ENCODE data around the gene ARHGEF5. TPM values are rescaled to one million over a fixed set of nuclear protein-coding genes. Genes with fewer than 3 reads are reported as not detected.

ARHGEF5 gene
- total RNA-seq, 1 donor from 2014 or later: 10.5 TPM

GRCh38 chr7:144403102-144403501 lies 47.9 kb downstream of the ARHGEF5 start:
- no peaks in the 10 kb centered on the region for H3K27me3 ChIP-seq (ENCODE audit: control insufficient read depth, insufficient read depth, low read length)
- DNase-seq (ENCODE audit: low read depth) (no peak), FAIRE-seq (no peak)
- H3K36me3 ChIP-seq (ENCODE audit: control insufficient read depth, insufficient read depth, low read length): no peaks in the 10 kb centered on the region
- H3K4me3 ChIP-seq (ENCODE audit: low read depth, low read length): no peak overlapping the region
- TF ChIP-seq, protein P1, sequence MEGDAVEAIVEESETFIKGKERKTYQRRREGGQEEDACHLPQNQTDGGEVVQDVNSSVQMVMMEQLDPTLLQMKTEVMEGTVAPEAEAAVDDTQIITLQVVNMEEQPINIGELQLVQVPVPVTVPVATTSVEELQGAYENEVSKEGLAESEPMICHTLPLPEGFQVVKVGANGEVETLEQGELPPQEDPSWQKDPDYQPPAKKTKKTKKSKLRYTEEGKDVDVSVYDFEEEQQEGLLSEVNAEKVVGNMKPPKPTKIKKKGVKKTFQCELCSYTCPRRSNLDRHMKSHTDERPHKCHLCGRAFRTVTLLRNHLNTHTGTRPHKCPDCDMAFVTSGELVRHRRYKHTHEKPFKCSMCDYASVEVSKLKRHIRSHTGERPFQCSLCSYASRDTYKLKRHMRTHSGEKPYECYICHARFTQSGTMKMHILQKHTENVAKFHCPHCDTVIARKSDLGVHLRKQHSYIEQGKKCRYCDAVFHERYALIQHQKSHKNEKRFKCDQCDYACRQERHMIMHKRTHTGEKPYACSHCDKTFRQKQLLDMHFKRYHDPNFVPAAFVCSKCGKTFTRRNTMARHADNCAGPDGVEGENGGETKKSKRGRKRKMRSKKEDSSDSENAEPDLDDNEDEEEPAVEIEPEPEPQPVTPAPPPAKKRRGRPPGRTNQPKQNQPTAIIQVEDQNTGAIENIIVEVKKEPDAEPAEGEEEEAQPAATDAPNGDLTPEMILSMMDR (IDR thresholded peaks at IDR 0.05; ENCODE audit: insufficient read depth, low read length, severe bottlenecking): no peak

GRCh38 chr7:144403649-144404061 lies 48.5 kb downstream of the ARHGEF5 start, which contains the start of gene NOBOX:
Gene NOBOX (minus strand): TSS chr7:144403693.
- TF ChIP-seq, protein P1 (IDR thresholded peaks at IDR 0.05; ENCODE audit: insufficient read depth, low read length, severe bottlenecking): no peak
- H3K36me3 ChIP-seq (ENCODE audit: control insufficient read depth, insufficient read depth, low read length): no peaks in the 10 kb centered on the region
- no peak for DNase-seq (ENCODE audit: low read depth)
- H3K27me3 ChIP-seq (ENCODE audit: control insufficient read depth, insufficient read depth, low read length): no peaks in the 10 kb centered on the region
- FAIRE-seq: no peak
- H3K4me3 ChIP-seq (ENCODE audit: low read depth, low read length): no peak within 1 kb of the TSS

DNA sequence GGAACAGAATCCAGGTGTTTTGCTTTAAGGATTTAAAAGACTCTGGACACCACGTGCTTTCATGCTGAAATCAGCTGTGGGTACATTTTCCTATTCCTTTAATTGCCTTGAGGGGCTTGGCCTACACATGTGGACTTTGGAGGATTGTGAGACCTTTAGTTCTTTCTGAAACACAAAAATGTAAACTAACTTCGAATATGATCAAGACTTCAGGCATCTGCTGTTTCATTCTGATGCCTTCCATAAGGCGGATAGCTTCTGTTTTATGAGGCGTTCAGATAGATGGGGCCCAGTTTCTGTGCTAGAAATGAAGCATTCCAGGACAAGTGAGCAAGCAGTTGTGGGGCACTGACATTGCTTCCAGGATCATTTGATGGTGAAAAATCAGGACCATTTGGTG lies 49.7 kb downstream of the ARHGEF5 start:
- Histone ChIP-seq H3K4me3 (ENCODE audit: low read depth, low read length) (no peak overlapping the region), H3K36me3 (ENCODE audit: control insufficient read depth, insufficient read depth, low read length) (no peaks in the 10 kb centered on the region), H3K27me3 (ENCODE audit: control insufficient read depth, insufficient read depth, low read length) (no peaks in the 10 kb centered on the region)
- DNase-seq (ENCODE audit: low read depth) (no peak), FAIRE-seq (no peak)
- TF ChIP-seq, protein P1 (IDR thresholded peaks at IDR 0.05; ENCODE audit: insufficient read depth, low read length, severe bottlenecking): no peak

- Histone ChIP-seq H3K27me3 (ENCODE audit: control insufficient read depth, insufficient read depth, low read length) (no peaks in the 10 kb centered on the region), H3K4me3 (ENCODE audit: low read depth, low read length) (peak overlapping the region; percentile 16), H3K36me3 (ENCODE audit: control insufficient read depth, insufficient read depth, low read length) (no peaks in the 10 kb centered on the region)
- TF ChIP-seq, protein P1 (IDR thresholded peaks at IDR 0.05; ENCODE audit: insufficient read depth, low read length, severe bottlenecking): no peak
- FAIRE-seq: peak; percentile 87
- DNase-seq (ENCODE audit: low read depth): peak; percentile 92
These were observed 52.2 kb downstream of the ARHGEF5 start for GRCh38 chr7:144407266-144407931.

- peak overlapping the region; percentile 23 for H3K4me3 ChIP-seq (ENCODE audit: low read depth, low read length)
- peak; percentile 83 for DNase-seq (ENCODE audit: low read depth)
- no peak for FAIRE-seq
- H3K27me3 ChIP-seq (ENCODE audit: control insufficient read depth, insufficient read depth, low read length): no peaks in the 10 kb centered on the region
- TF ChIP-seq, protein P1 (IDR thresholded peaks at IDR 0.05; ENCODE audit: insufficient read depth, low read length, severe bottlenecking): no peak
- H3K36me3 ChIP-seq (ENCODE audit: control insufficient read depth, insufficient read depth, low read length): no peaks in the 10 kb centered on the region
These were observed 52.9 kb downstream of the ARHGEF5 start for GRCh38 chr7:144408121-144408520.

GRCh38 chr7:144410441-144410840 lies 55.2 kb downstream of the ARHGEF5 start:
- Histone ChIP-seq H3K27me3 (ENCODE audit: control insufficient read depth, insufficient read depth, low read length) (no peaks in the 10 kb centered on the region), H3K36me3 (ENCODE audit: control insufficient read depth, insufficient read depth, low read length) (no peaks in the 10 kb centered on the region), H3K4me3 (ENCODE audit: low read depth, low read length) (no peak overlapping the region)
- DNase-seq (ENCODE audit: low read depth) (no peak), FAIRE-seq (no peak)
- TF ChIP-seq, protein P1 (IDR thresholded peaks at IDR 0.05; ENCODE audit: insufficient read depth, low read length, severe bottlenecking): no peak
